GM19099 (cell line): ENCODE data around the gene IDI2.
A peak's percentile ranks its signal among the peaks of the same experiment; 100 is the strongest.

Experiments used
- POLR2A ChIP-seq: IDR thresholded peaks from 3 replicates; pipeline ENCODE4 v1.6.1; 2011; ENCODE audit warnings: low read depth; ENCODE audit not compliant: insufficient read length; ENCODE audit errors: extremely low read depth

Gene IDI2

DNA sequence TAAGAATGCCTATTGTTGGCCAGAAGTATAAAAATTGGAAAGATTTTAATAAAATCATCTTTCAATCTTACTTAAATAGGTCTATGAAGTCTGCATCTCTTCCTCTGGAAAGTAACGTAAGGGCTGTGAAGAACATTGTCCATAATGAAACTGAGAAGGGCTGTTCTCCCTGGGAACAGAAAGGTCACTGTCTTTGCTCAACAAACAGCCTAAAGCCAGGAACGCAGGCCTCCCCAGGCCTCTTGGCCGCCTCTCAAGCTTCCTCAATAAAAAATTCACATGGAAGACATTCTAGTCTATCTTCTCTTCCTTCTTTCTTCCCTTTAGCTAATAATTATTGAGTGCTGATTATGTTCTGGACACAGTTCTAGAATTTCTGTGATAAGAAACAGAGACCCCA lies 9.1 kb upstream of the IDI2 start:
- TF ChIP-seq POLR2A = no peak

DNA sequence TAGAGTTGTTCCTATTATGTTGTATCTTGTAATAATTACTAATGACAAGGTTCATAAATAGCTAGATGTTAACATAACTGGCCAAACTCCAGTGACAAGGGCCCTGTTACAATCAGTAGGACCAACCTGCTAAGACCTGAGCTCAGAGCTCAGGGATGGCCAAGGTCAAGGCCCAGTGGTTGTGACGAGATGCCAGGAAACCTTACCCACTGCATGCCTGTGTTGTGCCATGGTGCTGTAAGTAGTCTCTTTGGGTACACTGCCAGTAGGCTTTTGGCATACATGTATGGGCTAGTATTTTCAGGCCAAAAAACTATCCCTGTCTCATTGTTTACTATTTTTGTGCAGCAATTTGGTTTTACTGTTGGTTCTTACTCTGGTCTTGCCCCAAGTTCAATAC lies 7.9 kb upstream of the IDI2 start:
- TF ChIP-seq POLR2A = no peak

DNA sequence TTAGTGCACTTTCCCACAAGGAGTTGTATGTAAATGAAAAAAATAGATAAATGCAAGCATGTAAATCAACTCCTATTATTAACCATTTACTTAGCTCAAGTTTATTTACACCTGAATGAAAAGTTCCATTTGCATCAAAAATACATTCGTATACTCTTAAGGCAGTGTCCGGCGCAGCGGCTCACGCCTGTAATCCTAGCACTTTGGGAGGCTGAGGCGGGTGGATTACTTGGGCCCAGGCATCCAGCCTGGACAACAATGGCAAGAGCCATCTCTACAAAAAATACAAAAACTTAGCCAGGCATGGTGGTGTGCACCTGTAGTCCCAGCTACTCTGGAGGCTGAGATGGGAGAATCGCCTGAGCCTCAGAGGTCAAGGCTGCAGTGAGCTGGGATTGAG lies 4.2 kb upstream of the IDI2 start:
- no peak for TF ChIP-seq POLR2A

DNA sequence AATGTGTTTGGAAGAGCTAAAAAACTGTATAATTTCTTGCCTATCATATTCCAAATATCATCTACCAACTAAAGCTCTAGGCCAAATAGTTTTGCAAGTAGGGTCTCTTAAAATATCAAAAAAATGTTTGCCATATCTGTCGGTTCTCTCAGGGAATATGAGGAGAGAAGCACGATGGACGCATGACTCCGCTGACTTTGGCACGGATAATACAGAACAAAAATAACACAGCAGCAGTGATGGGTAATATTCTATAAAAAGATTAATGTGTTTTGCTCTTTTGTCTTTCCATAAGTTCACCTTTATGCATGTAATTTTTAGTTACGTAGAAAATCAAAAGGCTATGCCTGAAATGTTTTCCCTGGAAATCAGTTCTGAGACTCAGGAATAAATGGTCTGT lies 919 bp upstream of the IDI2 start:
- TF ChIP-seq POLR2A = no peak

DNA sequence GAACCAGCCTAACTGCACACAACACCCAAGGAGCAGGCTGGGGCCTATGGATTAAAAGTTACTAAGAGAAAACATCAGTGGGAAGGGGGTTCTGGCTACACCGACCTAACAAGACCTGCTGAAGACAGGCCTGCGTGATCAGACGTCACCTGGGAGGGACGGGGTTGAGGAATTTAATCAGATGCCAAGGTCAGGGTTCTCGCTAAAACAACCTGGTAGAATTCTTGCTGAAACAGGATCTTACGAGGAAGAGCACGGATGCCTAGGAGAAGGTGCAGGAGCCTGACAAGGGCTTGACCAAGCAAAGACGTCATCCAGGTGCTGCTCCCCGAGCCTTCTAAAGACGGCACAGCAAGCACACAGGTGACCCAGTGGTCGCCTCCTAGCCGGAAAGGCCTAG lies 1.6 kb downstream of the IDI2 start:
- no peak for TF ChIP-seq POLR2A

DNA sequence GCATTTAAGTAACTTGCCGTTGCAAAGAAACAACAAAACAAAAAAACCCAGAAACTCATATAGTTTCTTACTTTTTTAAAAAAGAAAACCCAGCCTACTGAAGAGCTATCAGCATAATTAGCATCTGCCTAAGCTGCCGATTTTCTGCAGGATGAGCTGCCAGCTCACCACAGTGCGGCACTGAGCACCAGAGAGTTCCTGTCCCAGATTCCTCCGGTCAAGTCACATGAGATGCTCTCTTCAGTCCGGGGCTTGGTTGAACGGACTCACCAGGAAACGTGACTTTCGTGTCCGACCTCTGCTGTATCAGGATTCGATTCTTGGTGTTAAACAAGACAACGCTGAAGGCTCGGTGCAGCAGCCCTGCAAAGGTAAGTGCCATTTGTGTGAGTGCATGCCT lies 3.2 kb downstream of the IDI2 start:
- no peak for TF ChIP-seq POLR2A

DNA sequence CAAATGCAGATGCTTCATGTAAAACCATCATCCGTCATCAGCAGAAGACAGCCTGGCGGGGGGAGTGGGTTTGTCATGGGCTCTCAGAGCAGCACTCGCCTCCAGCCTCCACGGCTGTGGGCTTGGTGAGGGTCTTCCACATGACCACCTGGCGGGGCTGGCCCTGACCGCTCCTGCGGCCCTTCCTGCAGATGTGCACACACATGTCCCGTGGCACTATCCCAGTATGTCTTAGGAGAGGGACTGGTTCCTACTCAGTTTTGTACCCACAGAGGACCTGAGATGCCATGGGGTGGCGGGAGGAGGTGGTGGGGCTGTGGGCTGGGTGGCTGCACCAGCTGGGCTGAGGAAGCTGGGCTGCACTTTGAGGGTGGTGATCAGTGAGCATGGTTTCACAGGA lies 4.7 kb downstream of the IDI2 start:
- no peak for TF ChIP-seq POLR2A

DNA sequence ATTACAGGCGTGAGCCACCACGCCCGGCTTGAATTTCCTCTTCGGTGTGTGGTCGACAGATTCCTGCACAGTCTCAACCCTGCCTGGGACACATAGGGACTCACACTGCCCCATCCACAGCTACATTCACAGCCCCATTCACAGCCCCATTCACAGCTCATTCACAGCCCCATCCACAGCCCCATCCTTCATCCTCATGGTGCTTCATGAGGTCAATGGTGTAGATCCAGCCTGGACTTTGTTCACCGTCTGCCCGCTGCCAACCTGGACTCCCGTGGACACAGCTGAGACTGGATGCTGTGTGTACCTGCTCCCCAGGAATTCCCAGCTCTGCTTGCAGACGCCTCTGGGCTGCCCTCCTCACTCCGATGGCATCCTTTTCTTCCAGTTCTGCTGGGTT lies 5.2 kb downstream of the IDI2 start:
- TF ChIP-seq POLR2A = peak; percentile 9

DNA sequence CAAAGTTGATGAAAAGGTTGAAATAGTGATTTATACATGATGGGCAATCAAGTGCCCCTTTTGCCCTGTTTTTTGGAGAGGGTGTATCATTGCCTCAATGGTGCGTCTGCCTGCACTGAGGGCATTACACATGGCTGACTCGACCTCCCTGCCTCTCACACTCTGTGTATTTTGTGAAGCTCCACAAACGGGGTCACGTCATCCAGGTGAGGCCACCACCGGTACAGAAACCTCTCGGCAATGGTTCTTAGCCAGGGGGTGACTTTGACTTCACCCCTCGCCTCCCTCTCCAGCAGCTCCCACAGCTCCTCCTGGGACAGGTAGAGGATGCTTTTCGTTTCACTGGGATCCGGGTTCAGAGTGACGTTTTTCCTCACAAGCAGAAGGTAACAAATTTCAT lies 6.3 kb downstream of the IDI2 start:
- no peak for TF ChIP-seq POLR2A

DNA sequence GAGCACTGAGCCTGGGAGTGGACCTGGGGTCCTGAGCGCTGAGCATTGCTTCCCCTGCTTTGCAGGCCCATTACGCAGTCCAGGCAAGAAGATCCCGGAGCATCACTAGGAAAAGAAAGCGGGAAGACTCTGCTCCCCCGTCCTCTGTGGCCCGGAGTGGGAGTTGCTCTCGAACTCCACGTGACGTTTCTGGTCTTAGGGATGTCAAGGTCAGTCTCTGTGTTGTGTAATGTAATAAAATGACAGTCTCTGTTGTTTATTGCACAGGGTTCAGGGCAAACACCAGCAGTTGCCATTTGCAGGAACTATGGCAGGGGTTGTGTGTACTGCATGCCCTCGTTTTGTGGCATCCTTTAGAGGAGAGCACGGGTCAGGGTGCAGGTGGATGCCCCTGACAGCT lies 10.0 kb downstream of the IDI2 start:
- no peak for TF ChIP-seq POLR2A

DNA sequence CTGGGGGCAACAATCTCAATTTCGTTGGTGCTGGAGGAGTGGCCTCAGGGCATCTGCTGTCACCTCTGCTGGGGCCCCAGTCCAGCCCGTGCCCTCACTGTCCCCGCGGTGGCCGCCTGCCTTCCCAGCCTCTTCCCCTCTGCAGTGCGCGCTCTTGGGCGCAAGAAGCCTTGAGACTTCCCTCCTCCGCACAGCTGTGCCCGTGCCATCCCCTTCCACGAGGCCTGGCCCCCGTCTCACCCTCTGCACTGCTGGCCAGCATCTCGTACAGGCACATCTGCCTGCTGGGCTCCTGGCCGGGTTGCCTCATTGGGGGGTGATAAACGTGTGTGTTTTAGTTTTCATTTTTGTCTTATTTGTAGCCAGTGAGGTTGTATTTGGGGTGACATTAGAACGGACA lies 14.0 kb downstream of the IDI2 start:
- no peak for TF ChIP-seq POLR2A

DNA sequence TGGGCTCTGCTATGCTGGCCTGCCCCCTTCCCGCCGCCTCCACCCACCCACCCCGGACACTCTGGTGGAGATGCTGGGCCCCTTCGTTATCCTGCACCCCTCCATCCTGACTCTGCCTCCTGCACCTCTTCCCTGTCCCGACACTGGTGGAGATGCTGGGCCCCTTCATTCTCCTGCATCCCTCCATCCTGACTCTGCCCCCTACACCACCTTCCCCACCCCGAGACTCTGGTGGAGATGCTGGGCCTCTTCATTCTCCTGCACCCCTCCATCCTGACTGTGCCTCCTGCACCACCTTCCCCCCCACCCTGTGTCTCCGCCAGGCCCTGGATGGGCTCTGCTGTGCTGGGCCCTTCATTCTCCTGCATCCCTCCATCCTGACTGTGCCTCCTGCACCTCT lies 15.0 kb downstream of the IDI2 start:
- no peak for TF ChIP-seq POLR2A

DNA sequence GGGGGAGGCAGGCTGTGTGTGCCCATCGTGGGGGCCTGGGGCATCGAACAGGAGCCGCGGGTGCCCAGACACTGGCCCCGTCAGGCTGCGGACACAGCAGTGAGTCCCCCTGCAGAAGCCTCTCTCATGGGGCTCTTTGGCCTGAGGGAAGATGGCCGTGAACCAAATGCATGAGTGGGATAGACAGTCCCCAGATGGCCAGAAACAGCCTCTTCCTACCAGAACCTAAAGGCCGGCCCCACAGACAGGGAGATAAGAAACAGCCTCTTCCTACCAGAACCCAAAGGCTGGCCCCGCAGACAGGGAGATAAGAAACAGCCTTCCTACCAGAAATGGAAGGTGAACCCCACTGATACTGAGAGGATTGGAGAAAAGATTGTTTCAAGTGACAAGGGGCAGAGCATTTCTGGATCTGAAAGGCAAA lies 16.6 kb downstream of the IDI2 start:
- TF ChIP-seq POLR2A = no peak

DNA sequence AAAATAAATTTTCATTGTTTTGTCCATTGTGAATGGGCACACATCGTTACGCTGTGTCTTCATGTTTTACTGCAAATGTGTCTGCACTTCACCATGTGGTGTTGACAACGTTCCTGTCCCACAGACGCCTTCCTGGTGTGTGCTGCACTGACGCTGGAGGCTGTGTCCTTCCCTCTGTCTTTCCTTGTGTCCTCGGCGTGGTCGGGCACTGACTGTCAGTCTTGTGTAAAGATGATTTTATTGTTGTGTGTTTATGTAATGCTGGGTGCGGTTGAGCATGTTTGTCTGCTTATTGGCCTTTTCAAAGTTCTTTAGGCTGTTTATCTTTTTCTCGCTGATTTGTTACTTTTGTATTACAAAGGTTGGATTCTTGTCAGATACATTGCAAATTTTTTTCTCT lies 18.1 kb downstream of the IDI2 start:
- no peak for TF ChIP-seq POLR2A

DNA sequence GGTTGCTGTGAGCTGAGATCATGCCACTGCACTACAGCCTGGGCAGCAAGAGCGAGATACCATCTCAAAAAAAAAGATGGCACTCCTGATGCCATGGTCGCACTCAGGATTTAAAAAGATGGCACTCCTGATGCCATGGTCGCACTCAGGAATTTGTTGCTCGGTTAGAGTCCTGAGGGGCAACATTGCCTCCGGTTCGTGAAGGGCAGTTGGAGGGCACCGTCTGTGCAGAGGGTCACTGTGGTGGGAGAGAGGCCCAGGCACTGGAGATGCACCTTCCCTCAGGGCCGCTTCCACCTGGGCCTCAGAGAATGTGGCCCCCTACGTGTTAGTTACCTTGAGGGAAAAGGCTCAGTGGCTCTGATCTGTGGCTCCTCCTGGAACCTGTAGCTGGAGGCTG lies 19.1 kb downstream of the IDI2 start:
- no peak for TF ChIP-seq POLR2A

DNA sequence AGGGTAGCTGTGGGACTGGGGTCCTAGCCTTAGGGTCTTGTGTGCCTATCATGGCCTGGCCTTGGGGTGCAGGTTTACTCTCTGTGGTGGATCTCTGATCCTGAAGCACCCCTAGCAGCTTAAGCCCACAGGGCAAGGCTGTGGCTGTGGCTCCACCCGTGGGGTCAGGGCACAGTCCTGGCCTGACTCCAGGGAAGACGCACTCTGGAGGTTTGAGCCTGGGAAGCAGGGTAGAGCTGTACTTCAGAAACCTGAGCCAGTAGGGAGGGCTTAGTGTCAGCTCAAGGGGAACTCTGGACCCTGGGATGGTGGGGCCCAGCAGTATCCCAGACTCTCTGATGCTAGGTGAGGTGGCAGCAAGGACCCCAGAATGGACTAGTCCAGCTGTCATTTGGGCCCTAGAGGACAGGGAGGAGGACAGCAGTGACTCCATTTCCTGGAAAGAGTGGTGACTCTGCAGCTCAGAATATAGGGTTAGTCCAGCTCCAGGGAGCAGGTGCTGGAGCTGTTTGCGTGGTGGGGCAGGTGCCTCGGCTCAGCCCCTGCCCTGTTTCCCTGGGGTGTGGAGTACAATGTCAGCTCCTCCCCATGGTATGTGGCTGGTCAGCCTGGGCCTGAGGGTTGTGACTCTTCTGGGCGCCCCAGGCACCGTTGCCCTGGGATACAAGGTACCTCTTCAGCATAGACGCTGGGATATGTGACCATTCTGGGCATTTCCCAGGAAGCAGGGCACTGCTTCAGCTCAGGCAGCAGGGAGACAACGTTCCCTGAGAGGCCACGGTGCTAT lies 21.6 kb downstream of the IDI2 start:
- no peak for TF ChIP-seq POLR2A

DNA sequence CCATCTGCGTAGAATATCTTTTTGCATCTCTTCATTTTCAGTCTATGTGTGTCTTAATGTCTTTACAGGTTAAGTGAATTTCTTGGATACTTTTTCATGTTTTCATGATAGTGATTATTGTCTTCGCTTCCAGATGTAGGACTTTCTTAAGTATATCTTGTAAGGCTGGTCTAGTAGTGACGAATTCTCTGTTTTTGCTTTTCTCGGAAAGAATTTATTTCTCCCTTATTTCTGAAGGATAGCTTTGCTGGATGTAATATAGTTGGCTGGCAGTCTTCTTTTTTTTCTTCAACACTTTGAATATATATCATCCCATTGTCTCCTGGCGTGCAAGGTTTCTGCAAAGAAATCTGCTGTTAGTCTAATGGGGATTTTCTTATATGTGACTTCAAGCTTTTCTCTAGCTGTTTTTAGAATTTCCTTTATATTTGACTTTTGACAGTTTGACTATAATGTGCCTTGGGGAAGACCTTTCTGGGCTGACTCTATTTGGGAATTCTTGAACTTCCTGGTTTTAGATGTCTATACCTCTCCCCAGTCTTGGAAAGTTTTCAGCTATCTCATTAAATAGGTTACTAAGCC lies 23.1 kb downstream of the IDI2 start:
- no peak for TF ChIP-seq POLR2A
